OCI-LY1 (cell line): Measurements from ENCODE around the gene IFT25.
A peak's percentile ranks its signal among the peaks of the same experiment; 100 is the strongest.

Experiments used
- H2AFZ ChIP-seq: fragments of 200-600 bp; sonication (generic), shearing (Covaris generic); 2 replicates; pipeline ENCODE4 v1.6.0; 2014; ENCODE audit warnings: antibody characterized with exemption, mild to moderate bottlenecking, low read length
- H3F3A ChIP-seq: fragments of 200-600 bp; sonication (generic), shearing (Covaris generic); 2 replicates; pipeline ENCODE4 v1.6.0; 2014; ENCODE audit warnings: mild to moderate bottlenecking, antibody characterized with exemption, low read length, moderate library complexity; ENCODE audit not compliant: insufficient read depth
- H3K27ac ChIP-seq: fragments of 200-600 bp; sonication (generic); 2 replicates; pipeline ENCODE4 v1.5.1; 2014; ENCODE audit warnings: low read length, mixed run types, mild to moderate bottlenecking, low read depth; ENCODE audit not compliant: poor library complexity, severe bottlenecking
- H3K27me3 ChIP-seq: fragments of 200-600 bp; sonication (generic); 2 replicates; pipeline ENCODE4 v1.6.0; 2014; ENCODE audit warnings: antibody characterized with exemption, mild to moderate bottlenecking, low read length, moderate library complexity; ENCODE audit not compliant: insufficient read depth
- H3K36me3 ChIP-seq: fragments of 200-600 bp; sonication (generic); 2 replicates; pipeline ENCODE4 v1.6.1; 2014; ENCODE audit warnings: mild to moderate bottlenecking, antibody characterized with exemption, low read length, moderate library complexity, mixed read lengths; ENCODE audit not compliant: insufficient read depth
- H3K4me1 ChIP-seq: fragments of 200-600 bp; sonication (generic); 2 replicates; pipeline ENCODE4 v1.5.1; 2014; ENCODE audit warnings: mild to moderate bottlenecking, low read length, moderate library complexity; ENCODE audit not compliant: insufficient read depth, severe bottlenecking
- H3K4me2 ChIP-seq: fragments of 200-600 bp; sonication (generic), shearing (Covaris generic); 2 replicates; pipeline ENCODE4 v1.6.1; 2014; ENCODE audit warnings: low read length
- H3K4me3 ChIP-seq: fragments of 200-600 bp; sonication (generic); 2 replicates; pipeline ENCODE4 v1.5.1; 2014; ENCODE audit warnings: low read length, low read depth, mild to moderate bottlenecking, mixed read lengths; ENCODE audit not compliant: poor library complexity, severe bottlenecking
- H3K79me2 ChIP-seq: fragments of 200-600 bp; shearing (Covaris generic); 2 replicates; pipeline ENCODE4 v1.6.1; 2016; ENCODE audit warnings: mixed run types, low read length, mixed read lengths; ENCODE audit not compliant: insufficient read depth
- H3K9ac ChIP-seq: fragments of 200-600 bp; sonication (generic), shearing (Covaris generic); 2 replicates; pipeline ENCODE4 v1.6.1; 2014; ENCODE audit warnings: mild to moderate bottlenecking, low read length, mixed read lengths
- H3K9me2 ChIP-seq: fragments of 200-600 bp; sonication (generic), shearing (Covaris generic); 2 replicates; pipeline ENCODE4 v1.6.1; 2014; ENCODE audit warnings: low read depth, mild to moderate bottlenecking, low read length, mixed read lengths
- H3K9me3 ChIP-seq: fragments of 200-600 bp; shearing (Covaris generic); 2 replicates; pipeline ENCODE4 v1.6.1; 2014; ENCODE audit warnings: low read length, mixed read lengths
- H4K20me1 ChIP-seq: fragments of 200-600 bp; sonication (generic), shearing (Covaris generic); 2 replicates; pipeline ENCODE4 v1.6.0; 2016; ENCODE audit warnings: mild to moderate bottlenecking, low read length; ENCODE audit not compliant: insufficient read depth
- CTCF ChIP-seq: fragments of 200-600 bp; sonication (generic), shearing (Covaris generic); IDR thresholded peaks from 2 replicates; pipeline ENCODE4 v1.5.1; 2017; ENCODE audit warnings: mild to moderate bottlenecking, antibody characterized with exemption, low read length, moderate library complexity, mixed read lengths
- EZH2 ChIP-seq: fragments of 200-600 bp; sonication (generic), shearing (Covaris generic); IDR thresholded peaks from 2 replicates; pipeline ENCODE4 v1.8.0; 2017; ENCODE audit warnings: borderline replicate concordance, mixed run types, mild to moderate bottlenecking, antibody characterized with exemption, low read length, moderate library complexity, mixed read lengths

Gene IFT25

GRCh38 chr1:53945183-53945432 is 391 bp downstream of the IFT25 start:
- Histone ChIP-seq H3K36me3 (peaks cover 6% of the 10 kb centered on the region; the same call in 1 of the 2 replicates), H3K4me1 (peaks cover 40% of the 10 kb centered on the region), H3K9me2 (no peaks in the 10 kb centered on the region), H3K4me3 (peak overlapping the region; percentile 96), H3K27me3 (no peaks in the 10 kb centered on the region), H3K27ac (peak overlapping the region; percentile 64), H4K20me1 (no peaks in the 10 kb centered on the region), H3F3A (no peaks in the 10 kb centered on the region), H3K79me2 (peaks cover 27% of the 10 kb centered on the region), H3K4me2 (peak overlapping the region; percentile 100), H3K9ac (peak overlapping the region; percentile 97), H2AFZ (peak overlapping the region; percentile 68; the same call in 1 of the 2 replicates), H3K9me3 (no peaks in the 10 kb centered on the region)
- no peak for TF ChIP-seq EZH2
- TF ChIP-seq CTCF, result no peak

- Histone ChIP-seq H3K4me3 (peak overlapping the region; percentile 96), H3K4me2 (peak overlapping the region; percentile 100), H3K9me2 (no peaks in the 10 kb centered on the region), H3K9me3 (no peaks in the 10 kb centered on the region), H3K4me1 (peaks cover 40% of the 10 kb centered on the region), H3F3A (no peaks in the 10 kb centered on the region), H3K27ac (peak overlapping the region; percentile 64), H4K20me1 (no peaks in the 10 kb centered on the region), H3K27me3 (no peaks in the 10 kb centered on the region), H2AFZ (peak overlapping the region; percentile 68; the same call in 1 of the 2 replicates), H3K79me2 (peaks cover 27% of the 10 kb centered on the region), H3K36me3 (peaks cover 7% of the 10 kb centered on the region; the same call in 1 of the 2 replicates), H3K9ac (peak overlapping the region; percentile 97)
- no peak for TF ChIP-seq CTCF
- TF ChIP-seq EZH2, result no peak
Measured at GRCh38 chr1:53944469-53945182, 873 bp downstream of the IFT25 start.

DNA sequence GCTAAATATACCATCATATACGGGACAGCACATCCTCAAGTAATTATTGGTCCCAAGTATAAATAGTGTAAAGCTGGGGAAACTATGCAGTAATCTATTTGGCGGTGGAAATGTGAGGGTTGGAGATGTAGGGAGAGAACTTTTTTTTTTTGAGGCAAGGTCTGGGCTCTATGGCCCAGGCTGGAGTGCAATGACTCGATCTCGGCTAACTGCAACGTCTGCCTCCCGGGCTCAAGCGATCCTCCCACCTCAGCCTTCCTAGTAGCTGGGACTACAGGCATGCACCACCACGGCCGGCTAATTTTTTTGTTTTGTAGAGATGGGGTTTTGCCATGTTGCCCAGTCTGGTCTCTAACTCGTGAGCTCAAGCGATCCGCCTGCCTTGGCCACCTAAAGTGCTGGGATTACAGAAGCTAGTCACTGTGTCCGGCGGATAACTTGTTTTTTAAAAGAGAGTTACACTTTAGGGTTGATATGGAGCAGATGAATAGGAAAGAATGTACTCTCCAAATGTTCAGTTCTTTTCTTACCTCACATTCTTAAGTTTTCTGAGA is 1.9 kb downstream of the IFT25 start:
- peaks cover 27% of the 10 kb centered on the region for H3K79me2 ChIP-seq
- H3K36me3 ChIP-seq, result peaks cover 14% of the 10 kb centered on the region
- peak overlapping the region; percentile 97 for H3K9ac ChIP-seq
- no peaks in the 10 kb centered on the region for H3K9me3 ChIP-seq
- H3K4me1 ChIP-seq, result peaks cover 39% of the 10 kb centered on the region
- no peak overlapping the region for H2AFZ ChIP-seq
- no peaks in the 10 kb centered on the region for H3K27me3 ChIP-seq
- H3K27ac ChIP-seq, result peak overlapping the region; percentile 64
- peak overlapping the region; percentile 100 for H3K4me2 ChIP-seq
- no peak for TF ChIP-seq CTCF
- no peak for TF ChIP-seq EZH2
- no peaks in the 10 kb centered on the region for H3F3A ChIP-seq
- H3K4me3 ChIP-seq, result peak overlapping the region; percentile 96
- no peaks in the 10 kb centered on the region for H3K9me2 ChIP-seq
- no peaks in the 10 kb centered on the region for H4K20me1 ChIP-seq
